ENCODE data around the gene POLR3B. TPM values are rescaled to one million over a fixed set of nuclear protein-coding genes. Genes with fewer than 3 reads are reported as not detected.

Gene POLR3B
- total RNA-seq, 2 donors from 2014 or later, result 9.0 to 12.4 TPM

- Mint-ChIP-seq H3K27me3 (ENCODE audit: insufficient read depth) (no peaks in the 10 kb centered on the region), H3K36me3 (ENCODE audit: low read depth) (peaks cover 10% of the 10 kb centered on the region), H3K4me3 (no peak overlapping the region), H3K27ac (no peak overlapping the region), H3K9me3 (no peaks in the 10 kb centered on the region), H3K4me1 (peaks cover 14% of the 10 kb centered on the region)
- Histone ChIP-seq H3K4me3 (ENCODE audit: low read length) (no peak overlapping the region), H3K4me1 (ENCODE audit: control insufficient read depth, insufficient read depth, low read length) (peaks cover 6% of the 10 kb centered on the region), H3K9me3 (ENCODE audit: control insufficient read depth, low read length) (no peaks in the 10 kb centered on the region), H3K27ac (ENCODE audit: low read depth, low read length) (no peak overlapping the region), H3K36me3 (ENCODE audit: control insufficient read depth, insufficient read depth, low read length) (peaks cover 22% of the 10 kb centered on the region), H3K27me3 (ENCODE audit: control insufficient read depth, insufficient read depth, low read length, poor library complexity, severe bottlenecking) (no peaks in the 10 kb centered on the region), H3K9ac (ENCODE audit: extremely low read depth, low read length, poor library complexity, severe bottlenecking) (no peak overlapping the region)
- WGBS, 2 experiments (ENCODE audit: insufficient coverage in 1 of 2, insufficient read length in 1 of 2), result 100% methylated on average over 1 of the region's 1 CpG
- no peak for DNase-seq
- TF ChIP-seq, protein P1, sequence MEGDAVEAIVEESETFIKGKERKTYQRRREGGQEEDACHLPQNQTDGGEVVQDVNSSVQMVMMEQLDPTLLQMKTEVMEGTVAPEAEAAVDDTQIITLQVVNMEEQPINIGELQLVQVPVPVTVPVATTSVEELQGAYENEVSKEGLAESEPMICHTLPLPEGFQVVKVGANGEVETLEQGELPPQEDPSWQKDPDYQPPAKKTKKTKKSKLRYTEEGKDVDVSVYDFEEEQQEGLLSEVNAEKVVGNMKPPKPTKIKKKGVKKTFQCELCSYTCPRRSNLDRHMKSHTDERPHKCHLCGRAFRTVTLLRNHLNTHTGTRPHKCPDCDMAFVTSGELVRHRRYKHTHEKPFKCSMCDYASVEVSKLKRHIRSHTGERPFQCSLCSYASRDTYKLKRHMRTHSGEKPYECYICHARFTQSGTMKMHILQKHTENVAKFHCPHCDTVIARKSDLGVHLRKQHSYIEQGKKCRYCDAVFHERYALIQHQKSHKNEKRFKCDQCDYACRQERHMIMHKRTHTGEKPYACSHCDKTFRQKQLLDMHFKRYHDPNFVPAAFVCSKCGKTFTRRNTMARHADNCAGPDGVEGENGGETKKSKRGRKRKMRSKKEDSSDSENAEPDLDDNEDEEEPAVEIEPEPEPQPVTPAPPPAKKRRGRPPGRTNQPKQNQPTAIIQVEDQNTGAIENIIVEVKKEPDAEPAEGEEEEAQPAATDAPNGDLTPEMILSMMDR (conservative IDR thresholded peaks at IDR 0.05), result no peak
Measured at GRCh38 chr12:106429636-106430035, 72.1 kb downstream of the POLR3B start.

DNA sequence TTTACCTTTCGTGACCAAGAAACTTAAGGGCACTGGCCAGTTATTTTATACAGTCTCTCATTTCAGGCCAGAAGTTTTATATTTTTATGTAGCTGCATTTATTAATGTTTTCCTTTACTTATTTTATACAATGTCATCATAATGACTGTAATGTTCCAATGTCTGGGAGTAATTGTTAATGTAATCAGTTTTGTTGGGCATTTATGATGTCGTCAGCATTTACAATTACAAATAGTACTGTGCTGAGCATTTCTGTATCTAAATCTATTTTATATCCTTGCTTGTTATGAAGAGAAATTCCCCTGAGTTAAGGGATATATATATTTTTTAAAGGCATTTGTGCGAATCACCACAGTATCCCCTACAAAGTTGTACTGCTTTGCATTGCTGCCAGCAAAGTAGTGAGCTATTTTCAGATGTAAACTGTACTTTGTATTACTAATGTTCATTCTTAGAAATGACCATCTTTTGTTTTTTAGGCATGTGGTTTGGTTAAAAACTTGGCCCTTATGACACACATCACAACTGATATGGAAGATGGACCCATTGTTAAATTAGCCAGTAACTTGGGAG lies 74.4 kb downstream of the POLR3B start:
- Histone ChIP-seq H3K9ac (ENCODE audit: extremely low read depth, low read length, poor library complexity, severe bottlenecking) (no peak overlapping the region), H3K27ac (ENCODE audit: low read depth, low read length) (no peak overlapping the region), H3K36me3 (ENCODE audit: control insufficient read depth, insufficient read depth, low read length) (peaks cover 31% of the 10 kb centered on the region), H3K4me3 (ENCODE audit: low read length) (no peak overlapping the region), H3K9me3 (ENCODE audit: control insufficient read depth, low read length) (no peaks in the 10 kb centered on the region), H3K4me1 (ENCODE audit: control insufficient read depth, insufficient read depth, low read length) (peaks cover 4% of the 10 kb centered on the region), H3K27me3 (ENCODE audit: control insufficient read depth, insufficient read depth, low read length, poor library complexity, severe bottlenecking) (no peaks in the 10 kb centered on the region)
- no peaks in the 10 kb centered on the region for H3K9me3 Mint-ChIP-seq
- no peak for DNase-seq
- H3K27ac Mint-ChIP-seq, result no peak overlapping the region
- H3K4me3 Mint-ChIP-seq, result no peak overlapping the region
- H3K36me3 Mint-ChIP-seq (ENCODE audit: low read depth), result peaks cover 14% of the 10 kb centered on the region
- H3K4me1 Mint-ChIP-seq, result peaks cover 9% of the 10 kb centered on the region
- no peaks in the 10 kb centered on the region for H3K27me3 Mint-ChIP-seq (ENCODE audit: insufficient read depth)
- 100% methylated on average over 3 of the region's 3 CpGs; no CpG with 5 or more reads in 1 of the 2 experiments for WGBS, 2 experiments (ENCODE audit: insufficient coverage in 1 of 2, insufficient read length in 1 of 2)
- TF ChIP-seq, protein P1 (conservative IDR thresholded peaks at IDR 0.05), result no peak

DNA sequence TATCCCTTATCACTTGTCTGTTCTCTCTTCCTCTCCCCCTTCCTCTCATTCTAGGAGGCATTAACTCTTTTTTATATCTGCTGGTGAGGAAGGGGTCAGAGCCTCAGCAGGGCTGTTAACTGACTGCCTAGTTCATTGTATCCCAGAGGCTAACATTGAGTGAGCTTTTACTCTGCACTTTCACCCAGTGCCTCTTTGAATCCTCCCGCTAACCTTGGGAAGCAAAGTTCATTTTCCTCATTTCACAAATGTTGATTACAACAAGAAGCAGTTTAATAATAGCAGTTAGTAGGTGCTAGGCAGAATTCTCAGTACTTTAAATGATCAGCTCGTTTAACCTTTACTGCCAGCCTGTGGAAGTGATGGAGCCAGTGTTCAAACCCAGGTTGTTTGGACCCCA lies 75.5 kb downstream of the POLR3B start:
- Mint-ChIP-seq H3K4me1 (peaks cover 9% of the 10 kb centered on the region), H3K9me3 (no peaks in the 10 kb centered on the region), H3K27me3 (ENCODE audit: insufficient read depth) (no peaks in the 10 kb centered on the region), H3K27ac (no peak overlapping the region), H3K36me3 (ENCODE audit: low read depth) (peaks cover 21% of the 10 kb centered on the region), H3K4me3 (no peak overlapping the region)
- Histone ChIP-seq H3K9ac (ENCODE audit: extremely low read depth, low read length, poor library complexity, severe bottlenecking) (no peak overlapping the region), H3K4me1 (ENCODE audit: control insufficient read depth, insufficient read depth, low read length) (peaks cover 4% of the 10 kb centered on the region), H3K27me3 (ENCODE audit: control insufficient read depth, insufficient read depth, low read length, poor library complexity, severe bottlenecking) (no peaks in the 10 kb centered on the region), H3K4me3 (ENCODE audit: low read length) (no peak overlapping the region), H3K36me3 (ENCODE audit: control insufficient read depth, insufficient read depth, low read length) (peaks cover 31% of the 10 kb centered on the region), H3K27ac (ENCODE audit: low read depth, low read length) (no peak overlapping the region), H3K9me3 (ENCODE audit: control insufficient read depth, low read length) (no peaks in the 10 kb centered on the region)
- DNase-seq, result no peak
- 89 to 94% methylated on average over 1 to 2 of the region's 2 CpGs for WGBS, 2 experiments (ENCODE audit: insufficient coverage in 1 of 2, insufficient read length in 1 of 2)
- TF ChIP-seq, protein P1 (conservative IDR thresholded peaks at IDR 0.05), result no peak
